H1 (cell line): ENCODE measurements around the gene SLC38A8.

Source experiments
- ASH2L ChIP-seq: fragments of 200-600, 300-600 bp; sonication (generic); IDR thresholded peaks from one replicate; pipeline ENCODE4 v1.7.1; 2017; ENCODE audit warnings: low read length
- CHD2 ChIP-seq: IDR thresholded peaks from 2 replicates; pipeline ENCODE4 v1.6.1; 2012; ENCODE audit warnings: low read length, improper control_type of control experiment
- EP300 ChIP-seq, 2 experiments: IDR thresholded peaks; 1 replicate in 1 of 2; 2 replicates in 1 of 2; pipeline ENCODE4 v1.6.1; 2011 to 2012; ENCODE audit warnings: low read depth in 2 of 2, low read length in 2 of 2, mild to moderate bottlenecking in 2 of 2, borderline replicate concordance in 1 of 2, inconsistent platforms in 1 of 2, moderate library complexity in 1 of 2
- HDAC2 ChIP-seq, 2 experiments: fragments of 300-600 bp in 1 of 2; sonication (generic) in 1 of 2; IDR thresholded peaks; 2 replicates each; pipeline ENCODE4 v1.6.1; 2011 to 2012; ENCODE audit warnings: low read depth in 2 of 2, low read length in 2 of 2, mild to moderate bottlenecking in 2 of 2, moderate library complexity in 2 of 2, borderline replicate concordance in 1 of 2, inconsistent platforms in 1 of 2
- JUND ChIP-seq: IDR thresholded peaks from 2 replicates; pipeline ENCODE4 v1.6.1; 2011; ENCODE audit warnings: mild to moderate bottlenecking, improper control_type of control experiment, low read length
- KDM1A ChIP-seq: fragments of 200-600, 300-600 bp; sonication (generic); IDR thresholded peaks from 2 replicates; pipeline ENCODE4 v1.7.1; 2016; ENCODE audit warnings: mild to moderate bottlenecking, low read length, borderline replicate concordance
- POLR2A ChIP-seq, 2 experiments: IDR thresholded peaks; 1 replicate in 1 of 2; 2 replicates in 1 of 2; pipeline ENCODE4 v1.6.1; 2011; ENCODE audit warnings: low read depth in 2 of 2, low read length in 2 of 2, mild to moderate bottlenecking in 2 of 2; ENCODE audit errors: control extremely low read depth in 1 of 2
- POLR2AphosphoS5 ChIP-seq: IDR thresholded peaks from 2 replicates; pipeline ENCODE4 v1.6.1; 2011; ENCODE audit warnings: low read depth, low read length
- RAD21 ChIP-seq, 2 experiments: IDR thresholded peaks in 1 of 2; conservative IDR thresholded peaks in 1 of 2; 2 replicates each; pipeline ENCODE4 v1.6.1; 2011; ENCODE audit warnings: low read depth in 2 of 2, low read length in 2 of 2, improper control_type of control experiment in 1 of 2, inconsistent platforms in 1 of 2, mild to moderate bottlenecking in 1 of 2, moderate library complexity in 1 of 2
- RBBP5 ChIP-seq: IDR thresholded peaks from 2 replicates; pipeline ENCODE4 v1.7.1; 2012; ENCODE audit warnings: low read depth, mild to moderate bottlenecking, inconsistent platforms, low read length, moderate library complexity, borderline replicate concordance
- RXRA ChIP-seq: IDR thresholded peaks from 2 replicates; pipeline ENCODE4 v1.6.1; 2011; ENCODE audit warnings: low read depth, mild to moderate bottlenecking, low read length, moderate library complexity; ENCODE audit not compliant: insufficient read depth
- ZNF274 ChIP-seq: IDR thresholded peaks from 2 replicates; pipeline ENCODE4 v1.7.0; 2012; ENCODE audit warnings: low read length, borderline replicate concordance; ENCODE audit errors: extremely low read depth
- TF ChIP-seq, protein P1 (sequence below), 3 experiments: IDR thresholded peaks; 1 replicate in 2 of 3; 2 replicates in 1 of 3; pipeline versions ENCODE4 v1.5.1 to v1.6.1; 2011; ENCODE audit warnings: low read length in 3 of 3, mild to moderate bottlenecking in 3 of 3, inconsistent platforms in 2 of 3, low read depth in 1 of 3, moderate library complexity in 1 of 3; ENCODE audit not compliant: insufficient read depth in 1 of 3; ENCODE audit errors: control extremely low read depth in 1 of 3
- TF ChIP-seq, protein P2 (sequence below): IDR thresholded peaks from 2 replicates; pipeline ENCODE4 v1.6.1; 2011; ENCODE audit warnings: low read depth, mild to moderate bottlenecking, low read length; ENCODE audit not compliant: insufficient read depth

DNA sequence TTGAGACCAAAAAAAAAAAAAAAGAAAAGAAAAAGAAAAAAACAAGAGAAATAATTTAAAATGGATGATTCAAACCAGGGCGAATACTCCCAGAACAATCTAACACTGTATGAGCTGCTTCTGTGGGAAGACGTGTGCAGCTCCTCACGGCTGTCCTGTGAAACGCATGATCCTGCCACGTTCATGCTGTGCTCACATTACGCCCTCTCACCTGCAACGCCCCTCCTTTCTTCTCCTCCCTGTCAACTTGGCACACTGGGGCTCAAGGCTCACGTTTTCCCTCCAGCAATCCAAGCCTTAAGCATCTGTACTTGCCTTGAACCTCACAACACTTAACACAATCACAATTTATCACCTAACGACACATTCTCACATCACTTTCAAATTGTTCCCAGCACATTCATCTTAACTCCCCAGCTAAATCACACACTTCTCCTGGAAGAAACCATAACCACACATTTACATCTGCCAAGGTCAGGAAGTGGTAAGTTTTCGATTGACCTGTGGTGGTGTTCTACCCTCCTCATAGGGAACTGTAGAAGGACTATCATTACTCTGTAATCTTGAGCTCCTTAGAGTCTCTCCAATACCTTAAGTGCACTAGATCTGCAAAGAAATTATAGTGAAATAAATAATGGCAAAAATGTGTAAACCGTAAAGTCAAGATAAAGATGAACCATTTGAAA lies 45.0 kb upstream of the SLC38A8 start:
- TF ChIP-seq CHD2: no peak
- TF ChIP-seq, protein P1, sequence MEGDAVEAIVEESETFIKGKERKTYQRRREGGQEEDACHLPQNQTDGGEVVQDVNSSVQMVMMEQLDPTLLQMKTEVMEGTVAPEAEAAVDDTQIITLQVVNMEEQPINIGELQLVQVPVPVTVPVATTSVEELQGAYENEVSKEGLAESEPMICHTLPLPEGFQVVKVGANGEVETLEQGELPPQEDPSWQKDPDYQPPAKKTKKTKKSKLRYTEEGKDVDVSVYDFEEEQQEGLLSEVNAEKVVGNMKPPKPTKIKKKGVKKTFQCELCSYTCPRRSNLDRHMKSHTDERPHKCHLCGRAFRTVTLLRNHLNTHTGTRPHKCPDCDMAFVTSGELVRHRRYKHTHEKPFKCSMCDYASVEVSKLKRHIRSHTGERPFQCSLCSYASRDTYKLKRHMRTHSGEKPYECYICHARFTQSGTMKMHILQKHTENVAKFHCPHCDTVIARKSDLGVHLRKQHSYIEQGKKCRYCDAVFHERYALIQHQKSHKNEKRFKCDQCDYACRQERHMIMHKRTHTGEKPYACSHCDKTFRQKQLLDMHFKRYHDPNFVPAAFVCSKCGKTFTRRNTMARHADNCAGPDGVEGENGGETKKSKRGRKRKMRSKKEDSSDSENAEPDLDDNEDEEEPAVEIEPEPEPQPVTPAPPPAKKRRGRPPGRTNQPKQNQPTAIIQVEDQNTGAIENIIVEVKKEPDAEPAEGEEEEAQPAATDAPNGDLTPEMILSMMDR (IDR thresholded peaks at IDR 0.05; ENCODE audit: control extremely low read depth in 1 of 3, insufficient read depth in 1 of 3, low read depth in 1 of 3, low read length in 3 of 3): no peak
- no peak for TF ChIP-seq POLR2A (IDR thresholded peaks at IDR 0.05; ENCODE audit: control extremely low read depth in 1 of 2, low read depth in 2 of 2, low read length in 2 of 2)
- no peak for TF ChIP-seq RBBP5
- no peak for TF ChIP-seq EP300 (IDR thresholded peaks at IDR 0.05; ENCODE audit: borderline replicate concordance in 1 of 2, low read depth in 2 of 2, low read length in 2 of 2)
- no peak for TF ChIP-seq ZNF274
- no peak for TF ChIP-seq HDAC2 (IDR thresholded peaks at IDR 0.05; ENCODE audit: borderline replicate concordance in 1 of 2, low read depth in 2 of 2, low read length in 2 of 2)
- no peak for TF ChIP-seq JUND
- no peak for TF ChIP-seq POLR2AphosphoS5
- TF ChIP-seq, protein P2, sequence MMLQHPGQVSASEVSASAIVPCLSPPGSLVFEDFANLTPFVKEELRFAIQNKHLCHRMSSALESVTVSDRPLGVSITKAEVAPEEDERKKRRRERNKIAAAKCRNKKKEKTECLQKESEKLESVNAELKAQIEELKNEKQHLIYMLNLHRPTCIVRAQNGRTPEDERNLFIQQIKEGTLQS: no peak
- no peak for TF ChIP-seq RXRA
- no peak for TF ChIP-seq ASH2L
- no peak for TF ChIP-seq RAD21 (IDR thresholded peaks at IDR 0.05 in 1 of 2, conservative IDR thresholded peaks at IDR 0.05 in 1 of 2; ENCODE audit: low read depth in 2 of 2, low read length in 2 of 2)
- TF ChIP-seq KDM1A: no peak
